WI38 (cell line): Measurements from ENCODE around the gene HEPACAM2.

Source experiments
- H3K4me3 ChIP-seq: 2 replicates; pipeline ENCODE4 v1.5.1; 2011; ENCODE audit warnings: low read depth, mild to moderate bottlenecking, control low read depth, low read length
- TF ChIP-seq, protein P1 (sequence below): IDR thresholded peaks from 2 replicates; pipeline ENCODE4 v1.5.1; 2012; ENCODE audit warnings: low read depth, mild to moderate bottlenecking, control low read depth, low read length

Gene HEPACAM2

DNA sequence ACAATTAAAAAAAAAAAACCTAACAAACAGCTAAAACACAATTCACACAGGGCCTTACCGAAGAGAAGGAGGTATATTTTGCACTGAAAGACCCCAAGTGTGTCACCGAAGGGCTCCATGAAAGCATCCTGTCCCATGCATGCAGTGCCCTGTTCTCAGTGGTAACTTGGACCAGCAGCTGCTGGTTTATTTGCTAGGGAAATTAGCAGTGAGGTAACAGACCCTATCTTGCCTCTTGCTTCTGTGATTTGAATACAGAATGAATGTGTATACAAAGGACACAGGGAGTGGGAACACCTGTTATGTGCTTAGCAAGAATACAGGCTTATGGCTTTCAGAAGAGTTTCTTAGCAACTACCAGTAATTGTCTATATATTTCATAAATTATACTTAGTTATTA, at the start of gene HEPACAM2:
TSS of gene HEPACAM2 (minus strand) at position 160 of the 400 bp plus-strand sequence.
- TF ChIP-seq, protein P1, sequence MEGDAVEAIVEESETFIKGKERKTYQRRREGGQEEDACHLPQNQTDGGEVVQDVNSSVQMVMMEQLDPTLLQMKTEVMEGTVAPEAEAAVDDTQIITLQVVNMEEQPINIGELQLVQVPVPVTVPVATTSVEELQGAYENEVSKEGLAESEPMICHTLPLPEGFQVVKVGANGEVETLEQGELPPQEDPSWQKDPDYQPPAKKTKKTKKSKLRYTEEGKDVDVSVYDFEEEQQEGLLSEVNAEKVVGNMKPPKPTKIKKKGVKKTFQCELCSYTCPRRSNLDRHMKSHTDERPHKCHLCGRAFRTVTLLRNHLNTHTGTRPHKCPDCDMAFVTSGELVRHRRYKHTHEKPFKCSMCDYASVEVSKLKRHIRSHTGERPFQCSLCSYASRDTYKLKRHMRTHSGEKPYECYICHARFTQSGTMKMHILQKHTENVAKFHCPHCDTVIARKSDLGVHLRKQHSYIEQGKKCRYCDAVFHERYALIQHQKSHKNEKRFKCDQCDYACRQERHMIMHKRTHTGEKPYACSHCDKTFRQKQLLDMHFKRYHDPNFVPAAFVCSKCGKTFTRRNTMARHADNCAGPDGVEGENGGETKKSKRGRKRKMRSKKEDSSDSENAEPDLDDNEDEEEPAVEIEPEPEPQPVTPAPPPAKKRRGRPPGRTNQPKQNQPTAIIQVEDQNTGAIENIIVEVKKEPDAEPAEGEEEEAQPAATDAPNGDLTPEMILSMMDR, result no peak
- no peak within 1 kb of the TSS for H3K4me3 ChIP-seq

DNA sequence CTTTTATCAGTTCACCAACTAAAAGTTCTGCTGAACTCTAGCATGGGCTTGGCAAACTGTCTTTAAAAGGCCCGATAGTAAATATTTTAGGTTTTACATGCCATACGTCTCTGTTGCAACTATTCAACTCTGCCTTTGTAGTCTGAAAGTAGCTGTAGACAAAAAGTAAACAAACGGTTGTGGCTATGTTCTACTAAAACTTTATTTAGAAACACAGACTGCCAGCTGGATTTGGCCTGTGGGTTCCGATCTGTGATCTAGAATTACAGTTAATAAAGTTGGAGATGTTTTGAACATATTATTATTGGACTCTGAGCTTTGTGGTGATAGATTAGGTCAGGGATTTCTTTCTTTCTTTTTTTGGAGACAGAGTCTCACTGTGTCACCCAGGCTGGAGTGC, 39.0 kb upstream of the HEPACAM2 start:
- H3K4me3 ChIP-seq, result no peak overlapping the region
- TF ChIP-seq, protein P1, result no peak

DNA sequence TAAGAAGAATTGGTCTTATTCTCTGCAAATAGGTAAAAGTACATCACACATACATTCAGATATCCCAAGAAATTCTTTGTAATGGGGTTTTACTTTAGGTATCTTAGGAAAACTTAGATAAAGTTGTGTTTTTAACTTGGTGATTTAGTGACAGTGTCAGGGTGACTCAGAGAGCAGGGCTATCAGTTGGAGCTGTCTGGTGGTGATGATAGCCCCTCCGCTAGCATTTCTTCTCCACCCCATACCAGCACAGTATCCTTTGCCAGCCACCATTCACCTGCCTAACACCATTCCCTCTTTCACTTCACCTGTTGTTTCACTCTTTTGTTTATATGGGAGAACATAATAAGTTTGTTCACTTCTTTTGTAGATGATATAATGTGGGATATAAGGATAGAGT, 36.3 kb upstream of the HEPACAM2 start:
- TF ChIP-seq, protein P1, result no peak
- H3K4me3 ChIP-seq, result no peak overlapping the region

DNA sequence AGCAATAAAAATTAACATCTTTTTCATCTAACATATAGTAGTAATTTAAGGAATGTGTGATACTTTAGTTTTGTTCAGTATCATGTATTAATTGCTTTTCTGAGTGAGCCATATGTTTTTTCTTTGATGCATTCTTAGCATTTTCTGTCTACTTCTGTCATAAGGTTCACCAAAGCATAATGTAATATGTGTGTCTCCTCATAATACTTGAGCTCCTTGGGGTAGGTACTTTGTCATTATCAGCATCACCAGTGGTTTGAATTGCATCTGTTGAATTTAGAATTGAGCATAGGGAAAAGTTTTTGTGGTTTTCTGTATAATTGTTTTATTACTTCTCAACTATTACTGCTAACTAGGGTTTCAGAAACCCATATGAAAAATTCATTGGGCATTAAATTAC, 32.4 kb upstream of the HEPACAM2 start:
- no peak overlapping the region for H3K4me3 ChIP-seq
- TF ChIP-seq, protein P1, result no peak

DNA sequence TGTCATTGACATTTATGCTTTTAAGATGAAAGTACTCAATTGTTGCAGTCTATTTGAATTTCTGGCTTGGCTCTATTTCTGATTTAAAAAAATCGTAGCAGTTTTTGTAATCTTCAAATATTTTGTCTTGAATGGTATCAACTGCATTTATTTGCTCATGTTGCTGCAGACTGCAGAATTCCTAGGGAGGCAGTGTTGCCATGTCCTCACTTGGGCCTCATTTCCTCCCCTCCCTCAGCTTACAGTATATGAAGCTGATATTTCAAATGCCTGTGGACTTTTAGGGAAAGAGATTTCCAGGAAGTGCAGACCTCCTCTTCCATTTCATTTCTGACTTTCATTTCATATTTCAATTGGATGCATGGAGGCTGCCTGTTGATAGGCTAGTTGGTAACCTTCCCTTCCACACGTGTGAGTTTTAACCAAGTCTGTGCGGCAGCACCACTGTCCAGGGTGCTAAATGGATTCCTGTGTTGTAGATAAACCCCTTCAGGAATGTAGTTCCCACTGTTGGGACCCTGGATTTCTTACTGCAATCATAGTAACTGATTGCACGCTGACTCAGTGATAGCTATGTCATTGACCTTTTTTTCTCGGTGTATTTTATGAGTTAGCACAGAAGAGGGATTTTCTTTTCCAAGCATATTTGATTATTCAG, 23.4 kb upstream of the HEPACAM2 start:
- no peak overlapping the region for H3K4me3 ChIP-seq
- TF ChIP-seq, protein P1, result no peak

DNA sequence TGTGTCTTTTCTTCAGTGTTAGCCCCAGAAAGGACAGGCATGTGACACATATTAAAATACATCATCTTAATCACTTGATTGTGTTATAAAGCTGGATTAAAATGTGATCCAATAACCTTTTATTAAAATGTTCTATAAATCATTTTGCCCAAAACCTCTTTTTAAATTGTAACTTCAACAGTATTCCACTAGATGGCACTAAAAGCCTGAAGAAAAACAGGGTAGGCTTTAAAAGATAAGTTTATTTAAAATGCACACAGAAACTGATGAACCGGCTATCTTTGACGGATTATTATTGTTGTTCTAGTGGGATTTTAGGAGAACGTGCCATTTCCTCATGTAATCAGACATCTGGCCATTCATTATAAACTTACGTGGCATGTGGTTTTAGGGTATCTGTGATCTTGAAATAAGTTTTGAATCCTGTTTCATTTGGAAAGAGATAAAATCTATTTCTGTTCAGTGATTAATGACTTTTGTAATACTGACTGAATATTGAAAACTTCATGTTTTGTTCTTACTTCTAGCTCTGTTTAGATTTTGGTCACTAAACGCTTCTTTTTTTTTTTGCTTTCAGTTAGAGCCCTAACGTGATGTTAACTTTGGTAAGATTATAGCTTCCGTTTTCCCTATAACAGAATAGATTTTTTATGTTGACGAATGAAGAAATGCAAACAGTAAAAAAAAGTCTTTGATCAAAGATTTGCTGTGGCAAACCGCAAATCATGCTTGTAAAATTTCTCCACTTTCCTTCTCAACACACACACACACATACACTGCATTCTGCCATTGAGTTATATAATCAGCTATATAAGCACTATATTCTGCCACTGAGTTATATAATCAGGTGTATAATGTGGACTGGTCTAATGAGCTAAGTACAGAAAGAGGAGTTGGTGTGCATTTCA, 19.5 kb upstream of the HEPACAM2 start:
- TF ChIP-seq, protein P1, result peak; percentile 11; the same call in 1 of the 2 replicates
- H3K4me3 ChIP-seq, result no peak overlapping the region

DNA sequence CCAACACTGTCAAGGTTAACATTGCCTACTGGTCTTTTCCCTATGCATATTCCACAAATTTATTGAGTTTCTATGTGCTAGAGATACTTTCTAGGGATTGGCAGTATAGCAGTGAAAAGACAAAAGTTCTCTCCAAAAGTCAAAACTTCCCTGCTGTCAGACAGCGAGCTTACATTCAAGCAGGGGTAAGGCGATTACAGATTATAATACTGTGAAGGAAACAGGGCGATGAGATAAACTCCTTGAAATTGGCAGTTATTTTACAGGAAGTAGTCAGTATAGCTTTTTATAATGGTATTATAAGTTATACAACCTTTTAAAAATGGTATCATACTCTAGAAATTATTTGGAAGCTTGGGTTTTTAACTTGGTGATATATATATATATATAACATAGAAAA, 15.8 kb upstream of the HEPACAM2 start:
- TF ChIP-seq, protein P1, result no peak
- no peak overlapping the region for H3K4me3 ChIP-seq
